Astrocyte (in vitro differentiated cells and primary cell): ENCODE results near the gene DHX29.

Source experiments
- EZH2 ChIP-seq: IDR thresholded peaks from 2 replicates; pipeline ENCODE4 v1.6.1; 2012; ENCODE audit warnings: mild to moderate bottlenecking, low read length, inconsistent platforms; ENCODE audit not compliant: insufficient read depth
- TF ChIP-seq, protein P1 (sequence below): IDR thresholded peaks from 2 replicates; pipeline ENCODE4 v1.5.1; 2011; ENCODE audit warnings: low read depth, mild to moderate bottlenecking, inconsistent platforms, low read length, moderate library complexity; ENCODE audit not compliant: insufficient read depth

DNA sequence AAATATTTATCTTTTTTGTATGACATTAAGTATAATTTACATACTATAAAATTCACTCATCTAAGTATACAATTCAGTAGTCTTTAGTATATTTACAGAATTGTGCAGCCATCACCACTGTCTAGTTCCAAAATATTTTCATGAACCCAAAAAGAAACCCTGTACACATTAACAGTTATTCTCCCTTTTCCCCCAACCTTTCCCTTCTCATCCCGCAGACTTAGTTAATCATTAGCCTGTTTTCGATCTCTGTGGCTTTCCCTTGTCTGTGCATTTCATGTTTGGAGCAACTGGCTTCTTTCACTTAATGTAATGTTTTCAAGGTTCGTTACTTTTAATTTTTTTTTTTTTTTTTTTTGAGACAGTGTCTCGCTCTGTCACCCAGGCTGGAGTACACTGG is 37.8 kb upstream of the DHX29 start:
- TF ChIP-seq, protein P1, sequence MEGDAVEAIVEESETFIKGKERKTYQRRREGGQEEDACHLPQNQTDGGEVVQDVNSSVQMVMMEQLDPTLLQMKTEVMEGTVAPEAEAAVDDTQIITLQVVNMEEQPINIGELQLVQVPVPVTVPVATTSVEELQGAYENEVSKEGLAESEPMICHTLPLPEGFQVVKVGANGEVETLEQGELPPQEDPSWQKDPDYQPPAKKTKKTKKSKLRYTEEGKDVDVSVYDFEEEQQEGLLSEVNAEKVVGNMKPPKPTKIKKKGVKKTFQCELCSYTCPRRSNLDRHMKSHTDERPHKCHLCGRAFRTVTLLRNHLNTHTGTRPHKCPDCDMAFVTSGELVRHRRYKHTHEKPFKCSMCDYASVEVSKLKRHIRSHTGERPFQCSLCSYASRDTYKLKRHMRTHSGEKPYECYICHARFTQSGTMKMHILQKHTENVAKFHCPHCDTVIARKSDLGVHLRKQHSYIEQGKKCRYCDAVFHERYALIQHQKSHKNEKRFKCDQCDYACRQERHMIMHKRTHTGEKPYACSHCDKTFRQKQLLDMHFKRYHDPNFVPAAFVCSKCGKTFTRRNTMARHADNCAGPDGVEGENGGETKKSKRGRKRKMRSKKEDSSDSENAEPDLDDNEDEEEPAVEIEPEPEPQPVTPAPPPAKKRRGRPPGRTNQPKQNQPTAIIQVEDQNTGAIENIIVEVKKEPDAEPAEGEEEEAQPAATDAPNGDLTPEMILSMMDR: no peak
- no peak for TF ChIP-seq EZH2
